Mesenchymal stem cell (in vitro differentiated cells and primary cell): ENCODE data around the gene GPR31.

ENCODE experiments used
- DNase-seq: peaks from one replicate; pipeline ENCODE4 v3.0.0-alpha.2; 2013
- H2AFZ ChIP-seq: one replicate; pipeline ENCODE4 v1.6.1; 2013; ENCODE audit warnings: low read depth, mild to moderate bottlenecking, control low read depth, inconsistent platforms, low read length, moderate library complexity
- H2AK5ac ChIP-seq: 2 replicates; pipeline ENCODE4 v1.6.1; 2013; ENCODE audit warnings: low read length, moderate library complexity, mild to moderate bottlenecking, inconsistent platforms; ENCODE audit not compliant: severe bottlenecking
- H2BK120ac ChIP-seq: one replicate; pipeline ENCODE4 v1.6.1; 2013; ENCODE audit warnings: low read depth, mild to moderate bottlenecking, inconsistent platforms, low read length, moderate library complexity
- H2BK12ac ChIP-seq, 2 experiments: one replicate each; pipeline ENCODE4 v1.6.1; 2013; ENCODE audit warnings: inconsistent platforms in 2 of 2, low read length in 2 of 2, mild to moderate bottlenecking in 2 of 2, moderate library complexity in 2 of 2, control low read depth in 1 of 2
- H2BK15ac ChIP-seq: one replicate; pipeline ENCODE4 v1.6.1; 2013; ENCODE audit warnings: mild to moderate bottlenecking, low read depth, inconsistent platforms; ENCODE audit not compliant: poor library complexity, severe bottlenecking
- H2BK5ac ChIP-seq: 2 replicates; pipeline ENCODE4 v1.6.1; 2013; ENCODE audit warnings: low read depth, mild to moderate bottlenecking, low read length, control low read depth, inconsistent platforms; ENCODE audit not compliant: poor library complexity, severe bottlenecking
- H3K14ac ChIP-seq, 2 experiments: one replicate each; pipeline ENCODE4 v1.6.1; 2013; ENCODE audit warnings: inconsistent platforms in 2 of 2, low read length in 2 of 2, control low read depth in 1 of 2, mild to moderate bottlenecking in 1 of 2, moderate library complexity in 1 of 2
- H3K18ac ChIP-seq, 2 experiments: one replicate each; pipeline ENCODE4 v1.6.1; 2013; ENCODE audit warnings: inconsistent platforms in 2 of 2, low read length in 2 of 2, control low read depth in 1 of 2, low read depth in 1 of 2, mild to moderate bottlenecking in 1 of 2
- H3K23ac ChIP-seq, 2 experiments: one replicate each; pipeline ENCODE4 v1.6.1; 2013; ENCODE audit warnings: inconsistent platforms in 2 of 2, low read length in 2 of 2, mild to moderate bottlenecking in 2 of 2, moderate library complexity in 2 of 2, control low read depth in 1 of 2
- H3K27ac ChIP-seq: 2 replicates; pipeline ENCODE4 v1.5.1; 2013; ENCODE audit warnings: mild to moderate bottlenecking, moderate library complexity, low read length, control low read depth, inconsistent platforms; ENCODE audit not compliant: poor library complexity, severe bottlenecking
- H3K27me3 ChIP-seq, 2 experiments: 2 replicates each; pipeline versions ENCODE4 v1.6.1 to v1.7.0; 2013; ENCODE audit warnings: low read length in 2 of 2, mild to moderate bottlenecking in 2 of 2, moderate library complexity in 2 of 2, control low read depth in 1 of 2, inconsistent platforms in 1 of 2; ENCODE audit not compliant: control insufficient read depth in 1 of 2, insufficient read depth in 1 of 2
- H3K36me3 ChIP-seq, 2 experiments: 2 replicates each; pipeline versions ENCODE4 v1.6.1 to v1.7.0; 2013; ENCODE audit warnings: low read length in 2 of 2, control low read depth in 1 of 2, inconsistent platforms in 1 of 2, low read depth in 1 of 2, mild to moderate bottlenecking in 1 of 2; ENCODE audit not compliant: insufficient read depth in 2 of 2, control insufficient read depth in 1 of 2
- H3K4ac ChIP-seq, 2 experiments: one replicate each; pipeline ENCODE4 v1.6.1; 2013; ENCODE audit warnings: inconsistent platforms in 2 of 2, low read length in 2 of 2, mild to moderate bottlenecking in 2 of 2, moderate library complexity in 2 of 2, control low read depth in 1 of 2, low read depth in 1 of 2
- H3K4me1 ChIP-seq: 2 replicates; pipeline ENCODE4 v1.6.1; 2013; ENCODE audit warnings: low read depth, low read length, control low read depth; ENCODE audit not compliant: control insufficient read depth, insufficient read depth
- H3K4me2 ChIP-seq: 2 replicates; pipeline ENCODE4 v1.6.1; 2013; ENCODE audit warnings: low read length, mild to moderate bottlenecking, inconsistent platforms; ENCODE audit not compliant: poor library complexity, severe bottlenecking
- H3K4me3 ChIP-seq, 2 experiments: 2 replicates each; pipeline versions ENCODE4 v1.5.1 to v1.7.0; 2013; ENCODE audit warnings: low read length in 2 of 2, mild to moderate bottlenecking in 2 of 2, control low read depth in 1 of 2, low read depth in 1 of 2; ENCODE audit not compliant: insufficient read depth in 1 of 2
- H3K79me1 ChIP-seq: replicated peaks from 2 replicates; pipeline ENCODE4 v1.6.1; 2013; ENCODE audit warnings: mild to moderate bottlenecking, control low read depth, low read length, inconsistent platforms; ENCODE audit not compliant: poor library complexity, severe bottlenecking
- H3K9ac ChIP-seq: 2 replicates; pipeline ENCODE4 v1.7.0; 2013; ENCODE audit warnings: mild to moderate bottlenecking, low read length, moderate library complexity
- H3K9me3 ChIP-seq: 2 replicates; pipeline ENCODE4 v1.7.0; 2013; ENCODE audit warnings: mild to moderate bottlenecking, low read length; ENCODE audit not compliant: control insufficient read depth
- H4K8ac ChIP-seq: one replicate; pipeline ENCODE4 v1.6.1; 2013; ENCODE audit warnings: inconsistent platforms, mild to moderate bottlenecking, low read length, moderate library complexity
- H4K91ac ChIP-seq: one replicate; pipeline ENCODE4 v1.6.1; 2013; ENCODE audit warnings: mild to moderate bottlenecking, low read length, inconsistent platforms
- WGBS: methylation state at CpG from one replicate; pipeline ENCODE4 v1.1.7; 2013; ENCODE audit warnings: mixed read lengths; 5-methylcytosine and 5-hydroxymethylcytosine counted together

The GPR31 gene

DNA sequence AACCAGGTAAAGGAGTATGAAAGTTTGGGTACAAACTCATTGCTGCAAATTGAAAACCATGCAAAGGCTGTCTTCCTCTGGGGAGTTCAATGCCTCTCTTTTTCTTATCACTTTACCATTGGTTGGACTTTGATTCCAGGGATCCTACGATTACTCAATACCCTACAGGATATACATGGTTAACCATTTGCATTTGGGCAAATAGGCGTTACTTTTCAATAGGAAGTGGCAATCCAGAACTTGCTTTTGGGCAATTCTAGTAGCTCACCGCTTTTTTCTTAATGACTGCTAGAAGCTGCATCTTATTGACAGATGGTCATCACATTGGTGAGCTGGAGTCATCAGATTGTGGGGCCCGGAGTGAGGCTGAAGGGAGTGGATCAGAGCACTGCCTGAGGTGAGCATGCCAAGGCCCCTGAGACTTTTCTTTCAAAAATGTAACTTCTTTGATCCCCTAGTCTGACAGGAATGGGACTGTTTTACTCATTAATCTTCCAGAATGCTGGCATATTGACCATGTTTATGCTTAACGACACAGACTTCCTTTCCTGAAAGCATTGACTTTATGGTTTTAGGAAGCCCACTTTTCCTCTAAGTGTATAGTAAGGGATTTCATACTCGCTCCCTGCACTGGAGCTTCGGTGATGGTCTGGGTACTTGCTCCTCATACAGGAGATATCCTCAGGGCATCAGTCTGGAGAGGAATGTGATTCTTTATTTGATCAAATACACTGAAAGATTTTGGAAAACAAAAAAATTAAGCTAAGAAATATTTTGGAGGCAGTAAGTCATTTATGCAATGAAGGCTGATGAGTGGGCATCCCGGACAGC, 34.7 kb downstream of the GPR31 start, which contains the start of gene CCR6:
CCR6 (plus strand) TSS at position 270 of the 831 bp plus-strand sequence. CDS start 13,039 bp downstream, outside the sequence.
- Histone ChIP-seq H3K23ac (no peak within 1 kb of the TSS), H4K8ac (no peak within 1 kb of the TSS), H3K9ac (no peak within 1 kb of the TSS), H3K14ac (no peak within 1 kb of the TSS), H2BK120ac (no peak within 1 kb of the TSS), H3K4me2 (no peak within 1 kb of the TSS), H3K4me1 (peaks cover under 1% of the 10 kb centered on the region), H4K91ac (no peak within 1 kb of the TSS), H2BK5ac (no peak within 1 kb of the TSS), H3K18ac (no peak within 1 kb of the TSS), H3K4me3 (no peak within 1 kb of the TSS), H2BK12ac (no peak within 1 kb of the TSS), H2AFZ (no peak within 1 kb of the TSS), H3K27me3 (no peaks in the 10 kb centered on the region), H3K36me3 (no peaks in the 10 kb centered on the region), H3K4ac (no peak within 1 kb of the TSS), H2AK5ac (no peak within 1 kb of the TSS), H2BK15ac (no peak within 1 kb of the TSS), H3K27ac (no peak within 1 kb of the TSS), H3K9me3 (no peaks in the 10 kb centered on the region), H3K79me1 (no peaks in the 10 kb centered on the region)
- WGBS, result 72% methylated on average over 7 of the region's 8 CpGs
- DNase-seq, result no peak

GRCh38 chr6:167122041-167122826, 35.5 kb downstream of the GPR31 start:
- Histone ChIP-seq H3K27ac (no peak overlapping the region), H4K8ac (no peak overlapping the region), H3K36me3 (no peaks in the 10 kb centered on the region), H2BK5ac (no peak overlapping the region), H4K91ac (no peak overlapping the region), H2BK12ac (no peak overlapping the region), H3K4me1 (no peaks in the 10 kb centered on the region), H2BK120ac (no peak overlapping the region), H2AK5ac (no peak overlapping the region), H3K23ac (no peak overlapping the region), H3K4me3 (no peak overlapping the region), H3K14ac (no peak overlapping the region), H2AFZ (no peak overlapping the region), H3K18ac (no peak overlapping the region), H3K79me1 (no peaks in the 10 kb centered on the region), H3K4me2 (no peak overlapping the region), H3K27me3 (no peaks in the 10 kb centered on the region), H2BK15ac (no peak overlapping the region), H3K9me3 (no peaks in the 10 kb centered on the region), H3K4ac (no peak overlapping the region), H3K9ac (no peak overlapping the region)
- WGBS, result 88% methylated on average over 22 of the region's 23 CpGs
- DNase-seq, result no peak

DNA sequence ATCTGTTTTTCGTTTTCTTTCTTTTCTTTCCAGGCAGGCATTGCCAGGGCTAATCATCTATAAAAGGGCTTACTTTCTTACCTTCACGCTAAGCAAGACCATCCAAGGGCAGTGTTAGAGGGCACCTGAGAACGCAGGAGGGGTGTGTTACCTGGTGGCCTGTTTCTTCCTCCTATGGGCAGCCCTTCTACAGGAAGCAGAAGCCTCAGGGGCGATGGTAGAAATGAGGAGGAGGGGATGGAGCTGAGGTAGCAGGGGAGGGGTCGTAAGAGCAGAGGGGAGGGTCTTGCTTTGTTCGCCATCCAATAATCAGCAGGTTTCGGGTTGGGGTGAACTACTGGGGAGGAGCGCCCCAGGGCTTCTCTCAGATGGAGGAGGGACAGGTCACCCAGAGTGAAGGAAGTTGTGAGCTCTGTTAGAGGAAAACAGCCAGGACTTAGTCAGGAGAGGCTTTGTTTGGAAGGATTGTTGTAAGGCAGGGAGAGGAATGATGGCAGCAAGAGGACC, 36.4 kb downstream of the GPR31 start:
- no peak overlapping the region for H3K27ac ChIP-seq
- no peak overlapping the region for H3K4me2 ChIP-seq
- H3K4me1 ChIP-seq, result no peaks in the 10 kb centered on the region
- H3K14ac ChIP-seq, result no peak overlapping the region
- no peak overlapping the region for H4K91ac ChIP-seq
- no peak overlapping the region for H3K4ac ChIP-seq
- H4K8ac ChIP-seq, result no peak overlapping the region
- no peak overlapping the region for H3K23ac ChIP-seq
- 81% methylated on average over 8 of the region's 8 CpGs for WGBS
- H3K4me3 ChIP-seq, result no peak overlapping the region
- no peak overlapping the region for H2BK12ac ChIP-seq
- H3K9ac ChIP-seq, result no peak overlapping the region
- H3K9me3 ChIP-seq, result no peaks in the 10 kb centered on the region
- DNase-seq, result no peak
- no peak overlapping the region for H2BK120ac ChIP-seq
- H3K79me1 ChIP-seq, result no peaks in the 10 kb centered on the region
- H3K27me3 ChIP-seq, result peaks cover 0 to 8% of the 10 kb centered on the region in 2 experiments
- no peak overlapping the region for H2BK5ac ChIP-seq
- H3K18ac ChIP-seq, result no peak overlapping the region
- H2AK5ac ChIP-seq, result no peak overlapping the region
- H3K36me3 ChIP-seq, result no peaks in the 10 kb centered on the region
- no peak overlapping the region for H2BK15ac ChIP-seq
- H2AFZ ChIP-seq, result no peak overlapping the region

DNA sequence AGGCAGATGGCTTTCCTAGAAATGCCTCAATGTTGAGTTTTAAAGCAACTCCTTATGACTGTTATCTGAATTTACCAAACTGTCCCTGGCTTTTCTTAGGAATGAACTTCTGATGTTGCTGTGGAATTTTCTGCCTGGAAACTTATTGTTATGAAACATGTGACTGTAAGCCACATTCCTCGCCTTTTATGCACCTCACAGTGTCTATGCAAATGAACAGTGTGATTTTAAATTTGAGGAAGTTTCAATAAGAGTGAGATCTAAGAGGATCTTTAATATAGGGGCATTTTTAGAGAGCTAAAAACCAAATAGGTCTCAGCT, 37.2 kb downstream of the GPR31 start:
- no peak overlapping the region for H2AK5ac ChIP-seq
- H3K4me1 ChIP-seq, result no peaks in the 10 kb centered on the region
- DNase-seq, result no peak
- no peak overlapping the region for H3K4me3 ChIP-seq
- H3K27me3 ChIP-seq, result peaks cover 0 to 16% of the 10 kb centered on the region in 2 experiments
- H2BK120ac ChIP-seq, result no peak overlapping the region
- H3K14ac ChIP-seq, result no peak overlapping the region
- H2BK12ac ChIP-seq, result no peak overlapping the region
- no peaks in the 10 kb centered on the region for H3K79me1 ChIP-seq
- no peak overlapping the region for H3K9ac ChIP-seq
- no peak overlapping the region for H3K23ac ChIP-seq
- no peak overlapping the region for H2BK15ac ChIP-seq
- H3K4ac ChIP-seq, result no peak overlapping the region
- whole genome bisulfite sequencing, result 100% methylated on average over 1 of the region's 1 CpG
- H3K27ac ChIP-seq, result no peak overlapping the region
- H3K18ac ChIP-seq, result no peak overlapping the region
- H3K36me3 ChIP-seq, result no peaks in the 10 kb centered on the region
- H4K8ac ChIP-seq, result no peak overlapping the region
- no peak overlapping the region for H2BK5ac ChIP-seq
- no peak overlapping the region for H4K91ac ChIP-seq
- H3K9me3 ChIP-seq, result no peaks in the 10 kb centered on the region
- no peak overlapping the region for H2AFZ ChIP-seq
- no peak overlapping the region for H3K4me2 ChIP-seq
